ENCODE data around the gene MKLN1.

The MKLN1 gene

DNA sequence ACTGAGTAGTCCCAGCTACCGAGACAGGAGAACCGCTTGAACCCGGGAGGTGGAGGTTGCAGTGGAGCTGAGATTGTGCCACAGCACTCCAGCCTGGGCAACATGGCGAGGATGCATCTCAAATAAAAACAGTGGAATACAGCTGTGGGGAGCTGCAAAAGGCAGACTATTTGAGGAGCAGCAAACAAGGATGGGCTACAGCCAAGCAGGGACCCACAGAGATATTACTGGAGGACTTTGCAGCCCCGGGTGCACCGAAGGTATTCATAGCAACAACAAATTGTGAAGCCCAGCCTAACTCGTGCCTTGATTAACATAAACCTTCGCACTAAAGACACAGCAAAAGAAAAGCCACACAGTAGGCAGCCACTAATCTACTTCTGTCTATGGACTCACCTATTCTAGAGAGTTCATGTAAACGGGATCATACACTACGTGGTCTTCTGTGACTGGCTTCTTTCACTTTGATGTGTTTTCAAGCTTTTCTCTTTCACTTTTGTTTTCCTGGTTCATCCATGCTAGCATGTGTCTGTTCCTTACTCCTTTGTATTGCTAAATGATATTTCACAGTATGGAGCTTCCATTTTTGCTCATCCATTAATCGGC, 194.8 kb downstream of the MKLN1 start:
- no peak for DNase-seq (ENCODE audit: low spot score)

- DNase-seq (ENCODE audit: low spot score), result no peak
Observed at GRCh38 chr7:131524115-131524514, 196.4 kb downstream of the MKLN1 start.

DNA sequence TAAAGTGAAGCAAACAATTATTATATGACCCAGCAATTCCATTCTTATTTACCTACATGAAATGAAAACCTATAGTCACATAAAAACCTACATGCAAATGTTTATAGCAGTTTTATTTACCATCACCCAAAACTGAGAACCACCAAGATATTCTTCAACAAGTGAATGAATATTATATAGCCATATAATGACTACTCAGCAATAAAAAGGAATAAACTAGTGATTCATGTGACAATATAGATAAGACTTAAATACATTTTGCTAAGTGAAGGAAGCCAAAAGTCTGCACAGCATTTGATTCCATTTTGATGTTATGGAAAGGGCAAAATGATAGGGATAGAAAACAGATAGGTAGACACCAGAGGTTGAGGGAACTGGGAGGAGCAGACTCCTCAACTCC, 197.0 kb downstream of the MKLN1 start:
- DNase-seq (ENCODE audit: low spot score), result no peak

- no peak for DNase-seq (ENCODE audit: low spot score)
Observed at GRCh38 chr7:131525820-131526219, 198.1 kb downstream of the MKLN1 start.

DNA sequence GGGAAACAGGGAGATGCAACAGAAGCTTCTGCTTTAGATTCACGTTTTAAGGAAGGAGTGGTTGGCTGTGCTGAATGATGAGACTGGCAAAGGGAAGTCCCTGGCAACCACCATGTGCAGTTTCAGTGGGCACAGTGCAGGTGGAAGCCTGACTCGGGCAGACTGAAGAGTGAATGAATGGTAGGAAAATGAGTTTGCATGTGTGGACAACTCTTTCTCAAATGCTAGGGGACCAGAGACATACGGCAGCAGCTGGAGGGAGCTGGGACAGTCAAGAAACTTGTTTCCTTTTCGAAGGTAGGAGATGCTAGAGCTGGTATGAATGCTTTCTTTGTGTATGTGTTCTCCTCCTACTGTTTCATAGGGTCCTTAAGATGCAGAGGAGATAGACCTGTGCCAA, 199.8 kb downstream of the MKLN1 start:
- DNase-seq (ENCODE audit: low spot score), result no peak

GRCh38 chr7:131529179-131529578, 201.5 kb downstream of the MKLN1 start:
- no peak for DNase-seq (ENCODE audit: low spot score)

DNA sequence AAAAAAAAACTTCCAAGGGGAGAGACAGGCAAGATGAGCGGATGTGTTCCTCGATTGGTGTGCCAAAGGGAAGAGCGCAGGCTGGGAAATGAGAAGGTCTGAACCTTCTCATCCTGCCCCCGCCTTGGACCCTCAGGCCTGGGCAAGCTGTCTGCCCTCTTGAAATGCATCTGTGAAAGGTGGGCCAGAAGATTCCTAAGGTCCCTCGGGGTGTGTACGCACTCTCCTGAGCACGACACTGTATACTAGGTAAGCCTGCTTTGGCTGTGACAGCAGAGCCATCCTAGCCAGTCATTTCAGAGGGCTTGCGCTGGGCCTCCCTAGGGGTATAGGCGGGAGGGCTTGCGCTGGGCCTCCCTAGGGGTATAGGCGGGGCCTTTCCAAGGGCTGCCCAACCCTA, 201.9 kb downstream of the MKLN1 start:
- no peak for DNase-seq (ENCODE audit: low spot score)

DNA sequence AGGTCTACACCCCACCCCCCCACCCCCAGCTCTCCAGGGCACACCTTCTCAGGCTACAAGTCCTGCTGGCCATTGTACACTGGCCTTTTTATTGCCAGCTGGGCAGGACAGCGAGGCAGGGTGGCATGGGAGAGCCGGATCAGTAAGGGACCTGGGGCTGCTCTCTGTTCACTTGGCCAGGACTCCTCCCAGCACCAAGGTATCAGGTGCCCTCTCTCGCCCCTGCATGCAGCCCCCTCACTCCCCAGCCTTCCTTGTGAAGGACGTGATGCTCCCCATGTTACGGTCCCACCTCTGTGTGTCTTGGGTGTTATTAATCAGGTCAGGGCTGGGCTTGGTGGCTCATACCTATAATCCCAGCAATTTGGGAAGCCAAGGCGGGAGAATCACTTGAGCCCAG, 202.5 kb downstream of the MKLN1 start:
- DNase-seq (ENCODE audit: low spot score), result no peak

GRCh38 chr7:131532570-131533091, 205.0 kb downstream of the MKLN1 start:
- DNase-seq (ENCODE audit: low spot score), result no peak

DNA sequence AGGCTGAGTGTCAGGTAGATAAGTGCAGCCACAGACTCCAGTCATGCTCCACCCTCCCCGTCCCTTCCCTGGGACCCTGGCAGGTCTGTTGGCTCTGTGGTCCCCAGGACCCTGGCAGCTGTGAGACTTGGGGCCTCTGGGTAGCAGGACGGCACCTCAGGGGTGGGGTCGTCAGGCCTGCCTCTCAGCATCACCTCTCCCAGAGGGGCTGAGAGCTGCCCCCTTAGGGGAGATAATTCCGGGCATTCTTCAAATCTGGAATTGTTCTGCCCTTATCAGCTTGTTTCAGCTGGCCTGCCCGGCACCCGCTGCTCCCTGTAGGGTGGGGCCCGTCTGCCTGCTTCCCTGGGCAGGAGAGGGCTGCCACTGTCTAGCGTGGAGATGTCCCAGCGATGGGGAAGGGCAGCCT, 205.5 kb downstream of the MKLN1 start:
- no peak for DNase-seq (ENCODE audit: low spot score)

- DNase-seq (ENCODE audit: low spot score), result no peak
Observed at GRCh38 chr7:131533566-131534561, 206.2 kb downstream of the MKLN1 start.

DNA sequence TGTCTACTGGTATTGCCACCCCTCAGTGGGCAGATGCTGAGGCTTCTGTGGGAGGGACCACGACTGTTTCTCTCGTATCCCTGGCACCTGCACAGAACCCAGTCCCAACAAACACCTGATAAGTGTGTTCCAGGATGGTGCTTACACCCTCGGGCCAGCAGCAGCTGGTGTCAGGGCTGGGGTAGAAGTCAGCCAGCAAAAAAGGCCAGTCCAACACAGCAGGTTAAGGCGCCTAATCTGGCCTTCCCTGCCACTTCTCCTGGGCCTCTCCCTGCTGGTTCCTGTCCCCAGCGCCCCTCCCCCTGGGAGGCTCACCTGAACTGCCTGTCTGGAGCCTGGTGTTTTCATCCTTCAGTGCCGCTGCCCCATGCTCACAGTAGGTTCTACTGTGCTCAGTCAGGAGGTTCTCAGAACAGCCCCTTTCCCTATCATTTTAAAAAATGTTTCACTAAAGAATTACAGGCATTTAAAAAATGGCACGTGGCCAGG, 208.7 kb downstream of the MKLN1 start:
- DNase-seq (ENCODE audit: low spot score), result no peak

- no peak for DNase-seq (ENCODE audit: low spot score)
Observed at GRCh38 chr7:131537571-131537978, 209.9 kb downstream of the MKLN1 start.

DNA sequence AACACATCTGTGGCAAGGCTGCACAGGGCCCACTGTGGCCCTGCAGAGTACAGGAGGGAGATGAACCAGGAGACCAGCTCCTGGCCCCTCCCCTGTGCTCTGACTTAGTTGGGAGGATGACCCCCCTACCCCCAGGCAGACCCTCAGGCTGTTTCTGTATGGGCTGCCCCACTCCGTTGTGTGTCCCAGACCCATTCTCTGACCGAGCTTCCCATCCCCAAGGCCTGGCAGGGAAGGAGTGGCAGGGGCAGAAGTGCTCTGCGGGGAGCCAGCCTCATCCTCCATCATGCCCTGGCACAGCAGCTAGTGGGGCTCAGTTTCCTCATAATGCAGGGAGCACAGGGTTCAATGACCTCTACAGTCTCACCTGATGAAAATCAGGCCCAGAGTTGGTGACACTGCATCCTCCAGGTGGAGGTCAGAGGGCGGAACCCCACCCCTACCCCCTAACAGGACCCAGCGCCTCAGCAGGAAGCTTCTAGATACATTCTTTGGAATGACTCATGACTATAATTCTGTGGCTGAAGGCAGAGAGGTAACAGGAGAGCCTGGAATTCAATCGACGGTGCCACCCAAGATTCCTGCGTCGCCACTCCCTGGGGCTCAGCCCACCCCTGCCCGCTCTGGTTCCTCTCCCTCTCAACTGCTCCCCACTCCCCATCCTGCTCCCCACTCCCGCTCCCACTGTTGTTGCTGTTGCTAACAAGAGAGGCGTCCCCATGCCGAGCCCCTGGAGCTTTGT, 210.6 kb downstream of the MKLN1 start:
- no peak for DNase-seq (ENCODE audit: low spot score)

DNA sequence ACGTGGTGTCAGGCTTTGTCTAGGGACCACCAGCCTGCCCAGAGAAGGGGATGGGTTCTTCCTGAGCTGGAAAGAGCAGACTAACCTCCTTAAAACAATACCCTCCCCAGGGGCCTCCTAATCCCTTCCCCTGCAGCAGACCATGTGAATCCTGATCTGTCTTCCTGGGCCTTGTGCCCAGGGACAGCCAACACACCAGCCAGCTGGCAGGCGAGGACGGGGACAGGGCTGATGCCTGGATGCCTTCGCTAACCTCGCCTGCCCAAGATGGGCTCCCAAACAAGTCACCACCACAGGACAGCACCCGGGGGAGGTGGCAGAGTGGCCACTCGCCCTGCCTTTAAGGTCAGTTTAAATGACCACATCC, 211.1 kb downstream of the MKLN1 start:
- DNase-seq (ENCODE audit: low spot score), result no peak

DNA sequence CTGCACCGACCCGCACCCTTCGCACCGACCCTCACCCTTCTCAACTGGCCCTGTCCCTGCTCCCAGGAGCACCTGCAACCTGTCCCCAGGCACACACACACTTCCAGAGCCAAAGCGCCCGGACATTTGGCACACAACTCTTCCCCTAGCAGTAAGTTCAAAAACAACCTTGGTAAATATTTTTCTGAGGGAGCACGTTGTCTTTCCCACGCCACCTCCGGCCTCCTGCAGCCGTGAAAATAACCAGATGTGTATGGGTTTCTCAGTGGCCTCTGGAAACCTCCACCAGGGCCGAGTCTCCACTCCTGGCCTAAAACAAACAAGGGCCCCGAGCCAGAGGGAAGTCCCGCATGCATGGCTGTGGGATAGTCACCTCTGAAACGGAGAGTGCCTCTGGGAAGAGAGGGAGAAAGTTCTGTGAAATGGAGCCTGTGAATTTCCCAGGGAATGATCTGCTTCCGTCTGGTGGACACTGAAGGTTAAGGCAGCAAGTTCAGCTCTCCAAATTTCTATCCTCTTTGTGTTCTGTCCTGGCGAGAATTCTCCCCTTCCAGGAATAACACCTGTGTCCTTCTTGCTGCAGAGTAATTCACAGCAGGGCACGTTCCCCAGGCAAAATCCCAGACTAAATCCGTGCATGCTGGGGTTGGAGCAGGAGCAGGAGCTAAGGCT, 213.0 kb downstream of the MKLN1 start:
- no peak for DNase-seq (ENCODE audit: low spot score)

GRCh38 chr7:131543298-131543697, 215.6 kb downstream of the MKLN1 start:
- no peak for DNase-seq (ENCODE audit: low spot score)

- DNase-seq (ENCODE audit: low spot score), result no peak
Observed at GRCh38 chr7:131544021-131544420, 216.3 kb downstream of the MKLN1 start.

GRCh38 chr7:131544449-131545301, 217.0 kb downstream of the MKLN1 start:
- DNase-seq (ENCODE audit: low spot score), result no peak

- DNase-seq (ENCODE audit: low spot score), result no peak
Observed at GRCh38 chr7:131546126-131546525, 218.4 kb downstream of the MKLN1 start.

Data from putamen (tissue), 1 donor.